Fibroblast of skin of abdomen (primary cell): ENCODE measurements around the gene CYRIA. TPM values are rescaled to one million over a fixed set of nuclear protein-coding genes. Genes with fewer than 3 reads are reported as not detected.
A peak's percentile ranks its signal among the peaks of the same experiment; 100 is the strongest.

Experiments used
- DNase-seq: peaks from one replicate; pipeline ENCODE4 v3.0.0-alpha.2; 2013
- polyA plus RNA-seq, 2 experiments: library from polyadenylated mRNA; unstranded; fragments of 120-200 nt; gene quantifications; one replicate each; pipeline ENCODE4 v1.2.1, GENCODE V29; 2013; ENCODE audit not compliant: insufficient read length in 2 of 2

CYRIA gene
- 1.0 TPM for polyA plus RNA-seq (2013, experiment 1 of 2; ENCODE audit: insufficient read length)
- polyA plus RNA-seq (2013, experiment 2 of 2; ENCODE audit: insufficient read length), result 1.2 TPM

GRCh38 chr2:16665748-16666448, at the start of gene CYRIA:
Gene CYRIA (minus strand): TSS chr2:16665834. CDS start chr2:16588119, 77,715 bp downstream.
- DNase-seq, result peak; percentile 21

- no peak for DNase-seq
These were observed 47.4 kb upstream of the CYRIA start for GRCh38 chr2:16713011-16713423.

GRCh38 chr2:16709769-16710168, 44.1 kb upstream of the CYRIA start:
- DNase-seq, result no peak

GRCh38 chr2:16708173-16708572, 42.5 kb upstream of the CYRIA start:
- DNase-seq, result no peak

GRCh38 chr2:16707014-16707623, 41.5 kb upstream of the CYRIA start:
- DNase-seq, result no peak

DNA sequence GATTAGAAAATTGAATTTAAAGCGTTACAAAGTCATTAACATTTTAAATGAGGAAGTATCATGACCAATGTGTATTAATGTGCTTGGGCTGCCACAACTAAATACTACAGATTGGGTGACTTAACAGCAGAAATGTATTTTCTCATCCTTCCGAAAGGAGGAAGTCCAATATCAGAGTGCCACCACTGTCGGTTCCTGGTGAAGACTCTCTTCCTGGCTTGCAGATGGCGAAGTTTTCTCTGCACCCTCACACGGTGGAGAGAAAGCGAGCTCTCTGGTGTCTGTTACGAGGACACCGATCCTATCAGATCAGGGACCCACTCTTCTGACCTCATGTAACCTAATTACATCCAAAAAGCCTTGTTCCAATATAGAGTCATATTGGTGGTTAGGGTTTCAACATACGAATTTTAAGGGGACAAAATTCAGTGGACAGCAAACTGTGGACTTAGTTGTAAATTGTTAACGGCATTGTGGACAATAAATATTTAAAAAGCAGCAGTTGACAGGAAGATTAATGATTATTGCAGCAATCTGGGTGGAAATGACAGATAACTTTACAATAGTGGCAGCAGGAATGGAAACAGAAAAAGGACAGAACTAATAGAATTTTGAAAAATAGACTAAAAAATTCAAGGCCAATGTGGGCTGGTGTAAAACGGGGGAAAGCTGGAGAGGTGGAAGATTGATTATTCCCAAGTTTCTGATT, 35.1 kb upstream of the CYRIA start:
- DNase-seq, result no peak

DNA sequence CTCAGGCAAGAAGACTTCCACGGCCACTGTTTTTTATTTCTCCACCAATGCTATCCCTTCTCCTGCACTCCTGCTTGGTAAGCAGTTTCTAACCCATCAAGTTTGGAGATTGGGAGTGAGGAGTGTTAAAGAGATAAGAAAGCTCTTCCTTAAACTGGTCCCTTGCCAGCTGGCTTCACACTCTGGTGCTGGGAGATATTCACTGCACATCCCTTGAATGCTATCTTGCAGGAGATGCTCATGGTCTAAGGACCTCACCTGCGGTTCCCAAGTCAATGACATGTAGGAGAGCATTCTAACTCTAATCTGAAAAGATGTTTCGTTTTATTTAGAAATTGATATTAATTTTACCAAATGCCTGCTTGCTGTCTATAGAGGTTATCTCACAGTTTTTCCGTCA, 28.2 kb upstream of the CYRIA start:
- no peak for DNase-seq

DNA sequence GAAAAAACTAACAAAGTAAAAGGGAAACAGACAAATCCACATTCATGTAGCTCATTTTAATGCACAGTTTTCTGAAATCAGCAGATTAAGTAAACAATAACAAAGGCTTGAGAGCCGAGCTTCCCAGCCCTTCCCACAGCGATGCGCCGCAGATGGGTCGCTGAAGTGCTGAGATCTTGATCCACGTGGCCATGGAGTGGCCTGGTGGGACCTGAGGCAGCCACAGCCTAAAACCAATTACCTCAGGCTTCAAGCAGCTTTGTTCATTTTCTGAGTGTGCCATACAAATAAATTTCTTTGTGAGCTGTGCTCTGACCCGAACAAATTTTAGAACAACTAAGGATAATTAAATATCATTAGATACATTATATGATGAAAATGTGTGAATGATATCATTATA, 25.6 kb upstream of the CYRIA start:
- no peak for DNase-seq

DNA sequence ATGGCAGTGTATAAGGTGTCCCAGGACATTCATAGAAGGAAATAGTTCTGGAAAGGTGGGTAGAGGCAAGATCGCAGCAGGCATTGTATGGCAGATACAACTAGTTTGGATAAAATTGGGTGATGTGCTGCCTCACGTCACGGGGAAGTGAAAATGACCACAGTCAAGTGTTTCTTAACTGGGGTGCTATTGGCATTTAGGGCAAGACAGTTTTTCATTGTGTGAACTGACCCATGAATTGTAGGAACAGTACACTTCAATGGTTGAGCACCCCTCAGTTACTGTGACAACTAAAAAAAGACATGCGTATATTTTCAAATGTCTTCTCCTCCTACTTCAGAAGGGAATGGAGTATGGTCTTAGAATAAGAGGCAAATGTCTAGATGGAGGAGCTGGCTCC, 22.3 kb upstream of the CYRIA start:
- no peak for DNase-seq

- no peak for DNase-seq
These were observed 21.6 kb upstream of the CYRIA start for GRCh38 chr2:16687222-16687621.

DNA sequence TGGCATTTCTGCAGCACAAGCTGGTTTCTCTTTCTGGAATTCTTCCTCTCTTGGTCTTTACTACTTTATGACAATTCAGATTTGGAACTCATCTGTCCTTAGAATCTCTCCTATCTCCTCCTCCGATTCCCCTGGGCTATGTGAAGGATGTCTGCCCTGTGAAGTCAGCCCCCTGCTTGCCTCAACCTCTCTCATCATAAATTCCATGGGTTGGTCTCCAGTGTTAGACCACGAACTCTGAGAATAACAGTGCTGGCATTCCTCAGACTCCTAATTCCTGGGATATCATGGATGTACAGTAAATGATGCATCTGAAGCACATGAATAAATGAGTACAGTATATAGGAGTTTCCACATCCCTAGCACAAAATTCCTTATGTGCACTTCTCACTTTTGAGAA, 21.0 kb upstream of the CYRIA start:
- DNase-seq, result no peak

DNA sequence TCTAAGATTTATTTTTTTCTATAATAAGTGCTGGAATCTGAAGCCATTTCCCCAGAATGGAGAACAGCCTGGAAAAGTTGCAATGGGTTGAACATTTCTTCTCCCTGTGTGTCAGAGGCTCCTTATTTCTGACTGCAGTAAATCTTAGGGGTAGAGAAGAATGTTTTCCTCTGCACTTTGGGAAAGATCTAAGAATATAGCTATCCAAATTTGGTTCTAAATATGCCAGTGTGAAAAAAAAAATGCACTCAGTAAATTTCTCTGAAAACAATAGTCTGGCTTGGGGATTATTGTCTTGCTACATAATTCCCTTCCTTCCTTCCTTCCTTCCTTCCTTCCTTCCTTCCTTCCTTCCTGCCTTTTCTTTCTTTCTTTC, 19.7 kb upstream of the CYRIA start:
- DNase-seq, result no peak

DNA sequence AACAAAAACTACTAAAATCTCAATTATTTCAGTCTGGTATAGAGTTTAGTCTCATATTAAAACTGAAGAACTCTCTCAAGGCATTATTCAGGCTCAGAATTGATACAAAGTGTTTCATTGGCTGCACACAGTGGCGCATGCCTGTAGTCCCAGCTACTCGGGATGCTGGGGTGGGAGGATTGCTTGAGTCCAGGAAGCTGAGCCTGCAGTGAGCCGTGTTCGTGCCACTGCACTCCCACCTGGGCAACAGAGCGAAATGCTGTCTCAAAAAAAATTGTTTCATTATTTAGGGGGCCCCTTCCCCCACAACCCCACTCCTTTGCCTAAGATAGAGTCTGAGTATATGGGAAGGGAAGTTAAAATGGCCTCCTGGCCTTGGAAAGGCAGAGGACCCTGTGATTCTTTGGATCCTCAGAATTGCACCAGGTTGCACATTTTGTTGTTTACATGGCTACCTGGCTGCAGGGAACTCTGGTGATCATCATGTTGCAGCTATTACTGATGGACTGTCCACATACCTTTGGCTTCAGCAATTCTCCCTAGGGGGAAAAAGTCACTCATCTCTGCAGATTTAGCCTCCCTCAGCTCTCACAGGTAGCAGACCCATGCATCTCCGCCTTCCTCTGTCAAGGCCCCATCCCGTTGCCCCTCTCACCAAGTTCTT, 19.2 kb upstream of the CYRIA start:
- DNase-seq, result no peak

- DNase-seq, result no peak
These were observed 17.9 kb upstream of the CYRIA start for GRCh38 chr2:16683576-16683975.

- no peak for DNase-seq
These were observed 16.9 kb upstream of the CYRIA start for GRCh38 chr2:16682431-16683118.

DNA sequence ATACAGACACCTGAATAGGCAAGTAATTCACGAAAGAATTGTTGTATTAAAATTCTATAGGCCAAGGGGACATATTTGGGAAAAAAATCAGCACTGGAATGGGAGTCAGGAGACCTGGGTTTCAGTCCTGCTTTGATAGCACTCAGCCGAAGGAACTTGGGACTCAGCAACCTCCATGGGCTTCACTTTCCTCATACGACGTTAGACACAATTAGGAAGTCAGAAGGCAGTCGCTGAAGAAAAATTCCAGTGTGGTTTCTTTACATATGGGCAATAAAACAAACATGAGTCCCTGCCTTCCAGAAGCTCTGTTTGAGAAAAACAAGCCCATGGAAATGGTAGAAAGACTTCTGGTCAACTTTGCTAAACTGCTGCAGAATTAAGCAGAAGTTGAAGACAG, 15.1 kb upstream of the CYRIA start:
- no peak for DNase-seq

GRCh38 chr2:16680304-16680703, 14.7 kb upstream of the CYRIA start:
- DNase-seq, result no peak

GRCh38 chr2:16678964-16679363, 13.3 kb upstream of the CYRIA start:
- no peak for DNase-seq

DNA sequence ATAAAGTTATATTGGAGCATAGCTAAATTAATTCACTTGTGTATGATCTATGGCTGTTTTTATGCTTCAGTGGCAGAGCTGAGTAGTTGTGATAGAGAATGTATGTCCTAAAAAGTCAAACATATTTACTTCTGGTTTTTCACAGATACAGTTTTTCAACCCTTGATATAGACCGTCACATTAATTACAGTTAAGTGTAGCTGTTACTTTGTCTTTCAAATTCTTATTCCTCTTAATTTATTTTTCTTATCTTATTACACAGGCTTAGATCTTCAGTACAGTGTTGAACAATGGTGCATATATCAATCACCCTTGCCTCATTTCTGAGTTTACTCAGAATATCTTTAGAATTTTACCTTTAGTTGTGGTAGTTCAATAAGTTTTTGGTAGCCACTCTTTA, 12.2 kb upstream of the CYRIA start:
- DNase-seq, result no peak

DNA sequence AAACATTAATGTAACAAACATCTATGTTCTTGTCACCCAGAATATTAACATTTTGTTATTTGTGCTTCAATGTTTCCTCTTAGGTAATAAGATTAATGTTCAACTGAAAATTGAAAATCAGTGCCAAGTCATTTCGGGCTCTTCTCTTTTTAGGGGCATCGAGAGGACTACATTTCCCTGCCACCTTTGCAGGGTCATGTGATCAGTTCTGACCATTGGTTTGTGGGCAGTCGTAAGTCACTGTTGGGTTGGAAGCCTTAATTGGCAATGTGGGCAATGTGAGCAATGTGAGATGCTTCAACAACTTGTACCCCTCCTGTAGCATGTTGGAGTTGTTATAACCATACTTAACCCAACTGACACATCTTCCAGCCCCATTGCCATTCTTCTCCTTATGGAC, 10.1 kb upstream of the CYRIA start:
- DNase-seq, result no peak

DNA sequence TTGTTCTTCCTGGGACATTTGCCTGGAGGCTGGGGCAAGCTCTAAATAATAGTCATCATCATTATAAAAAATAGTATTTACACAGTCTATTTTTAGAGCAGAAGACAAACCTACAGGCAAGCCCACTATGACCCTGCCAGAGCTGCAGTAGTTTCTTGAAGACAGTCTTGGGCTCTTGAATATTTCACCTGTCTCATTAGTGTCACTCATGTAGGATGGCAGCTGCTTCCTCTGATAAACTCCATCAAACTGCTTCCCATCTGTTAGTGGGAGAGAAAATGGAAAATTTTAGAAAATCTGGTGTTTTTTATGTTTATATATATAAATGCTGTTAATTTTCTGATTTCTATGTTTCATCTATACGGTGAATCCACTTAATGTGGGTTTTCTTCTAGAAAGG, 8.5 kb upstream of the CYRIA start:
- no peak for DNase-seq

DNA sequence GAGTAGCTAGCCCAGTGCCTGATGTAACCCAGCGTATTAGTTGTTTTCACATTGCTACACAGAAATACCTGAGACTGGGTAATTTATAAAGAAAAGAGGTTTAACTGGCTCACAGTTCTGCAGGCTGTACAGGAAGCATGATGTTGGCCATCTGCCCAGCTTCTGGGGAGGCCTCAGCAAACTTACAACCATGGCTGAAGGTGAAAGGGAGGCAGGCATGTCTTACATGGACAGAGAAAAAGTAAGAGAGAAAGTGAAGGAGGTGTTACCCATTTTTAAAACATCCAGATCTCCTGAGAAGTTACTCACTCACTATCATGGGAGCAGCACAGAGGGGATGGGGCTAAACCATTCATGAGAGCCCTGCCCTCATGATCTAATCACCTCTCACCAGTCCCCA, 6.1 kb upstream of the CYRIA start:
- DNase-seq, result peak; percentile 17

DNA sequence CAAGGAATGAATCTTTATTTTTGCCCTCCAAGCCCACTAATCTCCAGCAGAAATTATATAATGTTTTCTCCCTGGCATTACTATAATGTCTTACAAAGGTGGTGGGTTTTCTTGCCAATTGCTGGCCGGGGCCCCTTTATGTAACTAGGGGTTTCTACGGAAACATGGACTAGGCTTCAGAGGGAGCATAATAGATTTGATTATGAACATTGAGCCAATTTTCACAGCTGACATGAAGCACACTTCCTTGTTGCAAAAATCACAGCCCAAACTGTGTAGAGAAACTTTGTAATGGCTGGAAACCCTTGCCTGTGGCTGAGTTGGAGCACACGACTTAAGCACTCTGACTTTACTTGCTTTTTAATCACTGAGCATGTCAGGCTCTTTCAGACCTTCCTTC, 3.8 kb upstream of the CYRIA start:
- no peak for DNase-seq
